Measurements from ENCODE around the gene KIAA0586.

- no peak for TF ChIP-seq POLR2AphosphoS5 (IDR thresholded peaks at IDR 0.05)
- no peak for TF ChIP-seq CTCF (IDR thresholded peaks at IDR 0.05)
- no peak for TF ChIP-seq EP300 (IDR thresholded peaks at IDR 0.05)
- TF ChIP-seq POLR2A (IDR thresholded peaks at IDR 0.05; ENCODE audit: low read depth) = no peak
Observed at GRCh38 chr14:58598028-58598803, 170.7 kb downstream of the KIAA0586 start.
